GM23338 (cell line): ENCODE measurements around the gene TFAP2A. TPM values are rescaled to one million over a fixed set of nuclear protein-coding genes. Genes with fewer than 3 reads are reported as not detected.

Experiments
- ATAC-seq: fragments of 200-7000 bp; cut with Tn5 transposase; 3 replicates; pipeline ENCODE4 v1.9.1; 2020
- DNase-seq: peaks from one replicate; pipeline ENCODE4 v3.0.0-alpha.2; 2015; ENCODE audit warnings: low spot score
- H2AFZ ChIP-seq: fragments of 200-600 bp; sonication (generic); 2 replicates; pipeline ENCODE4 v1.8.0; 2016; ENCODE audit warnings: antibody characterized with exemption, mild to moderate bottlenecking, moderate library complexity
- H3F3A ChIP-seq: fragments of 200-600 bp; sonication (generic); replicated peaks from 2 replicates; pipeline ENCODE4 v1.8.0; 2017; ENCODE audit warnings: antibody characterized with exemption, mixed run types, low read depth
- H3K27ac ChIP-seq: fragments of 200-600 bp; sonication (generic); 2 replicates; pipeline ENCODE4 v1.6.1; 2016; ENCODE audit warnings: low read depth
- H3K27me3 ChIP-seq: fragments of 200-600 bp; sonication (generic); 2 replicates; pipeline ENCODE4 v1.8.0; 2016; ENCODE audit warnings: mild to moderate bottlenecking, mixed run types, moderate library complexity; ENCODE audit not compliant: insufficient read depth
- H3K36me3 ChIP-seq: fragments of 200-600 bp; sonication (generic); 2 replicates; pipeline ENCODE4 v1.8.0; 2016; ENCODE audit warnings: mild to moderate bottlenecking; ENCODE audit not compliant: insufficient read depth
- H3K4me1 ChIP-seq: fragments of 200-600 bp; sonication (generic); 2 replicates; pipeline ENCODE4 v1.8.0; 2016; ENCODE audit warnings: mild to moderate bottlenecking, moderate library complexity; ENCODE audit not compliant: insufficient read depth
- H3K4me2 ChIP-seq: fragments of 200-600 bp; sonication (generic); 2 replicates; pipeline ENCODE4 v1.7.1; 2017; ENCODE audit warnings: mixed run types
- H3K4me3 ChIP-seq: fragments of 200-600 bp; sonication (generic); 2 replicates; pipeline ENCODE4 v1.6.1; 2016; ENCODE audit warnings: mixed run types
- H3K79me2 ChIP-seq: fragments of 200-600 bp; sonication (generic); replicated peaks from 2 replicates; pipeline ENCODE4 v1.8.0; 2017; ENCODE audit warnings: mild to moderate bottlenecking; ENCODE audit not compliant: insufficient read depth
- H3K9me2 ChIP-seq: fragments of 200-600 bp; sonication (generic); 2 replicates; pipeline ENCODE4 v1.8.0; 2017; ENCODE audit not compliant: insufficient read depth
- H4K20me1 ChIP-seq: fragments of 200-600 bp; sonication (generic); replicated peaks from 2 replicates; pipeline ENCODE4 v1.8.0; 2017; ENCODE audit warnings: mild to moderate bottlenecking; ENCODE audit not compliant: insufficient read depth
- H3K27ac Mint-ChIP-seq: 2 replicates; pipeline ENCODE4 v1.8.0; 2020; ENCODE audit warnings: inconsistent platforms, mild to moderate bottlenecking, moderate library complexity, mixed read lengths
- H3K27me3 Mint-ChIP-seq: 3 replicates; pipeline ENCODE4 v1.8.0; 2022; ENCODE audit warnings: low read depth, mild to moderate bottlenecking, moderate library complexity, mixed read lengths, inconsistent platforms; ENCODE audit not compliant: insufficient read depth, poor library complexity
- H3K36me3 Mint-ChIP-seq: 3 replicates; pipeline ENCODE4 v1.8.0; 2021; ENCODE audit warnings: low read depth, mild to moderate bottlenecking, inconsistent platforms, moderate library complexity, mixed read lengths
- H3K4me1 Mint-ChIP-seq: 3 replicates; pipeline ENCODE4 v1.8.0; 2020; ENCODE audit warnings: mild to moderate bottlenecking, inconsistent platforms, mixed read lengths
- H3K4me3 Mint-ChIP-seq: 3 replicates; pipeline ENCODE4 v1.8.0; 2021; ENCODE audit warnings: moderate library complexity, mild to moderate bottlenecking, inconsistent platforms, mixed read lengths
- H3K9me3 Mint-ChIP-seq: 3 replicates; pipeline ENCODE4 v1.8.0; 2020; ENCODE audit warnings: moderate library complexity, mild to moderate bottlenecking, inconsistent platforms, mixed read lengths
- CREB1 ChIP-seq: fragments of 250-450 bp; sonication (Bioruptor Pico); IDR thresholded peaks from 2 replicates; pipeline ENCODE4 v1.5.0; 2020; ENCODE audit warnings: low read depth, mild to moderate bottlenecking, moderate library complexity
- EZH2 ChIP-seq: fragments of 200-600 bp; sonication (generic); IDR thresholded peaks from one replicate; pipeline ENCODE4 v1.8.0; 2017; ENCODE audit warnings: antibody characterized with exemption, mild to moderate bottlenecking, low read depth; ENCODE audit not compliant: unreplicated experiment
- EZH2phosphoT487 ChIP-seq: fragments of 200-600 bp; sonication (generic); IDR thresholded peaks from one replicate; pipeline ENCODE4 v1.8.1; 2018; ENCODE audit warnings: antibody characterized with exemption; ENCODE audit not compliant: unreplicated experiment
- NANOG ChIP-seq: IDR thresholded peaks from 2 replicates; pipeline ENCODE4 v1.6.1; 2016; ENCODE audit warnings: antibody characterized with exemption, borderline replicate concordance
- POLR2AphosphoS5 ChIP-seq: IDR thresholded peaks from 2 replicates; pipeline ENCODE4 v1.6.1; 2016; ENCODE audit warnings: antibody characterized with exemption, low read depth
- STAT1 ChIP-seq: IDR thresholded peaks from one replicate; pipeline ENCODE4 v1.6.1; 2016; ENCODE audit warnings: antibody characterized with exemption; ENCODE audit not compliant: unreplicated experiment
- ZNF331 ChIP-seq: fragments of 250-450 bp; sonication (Bioruptor Pico); IDR thresholded peaks from 2 replicates; pipeline ENCODE4 v1.5.0; 2020; ENCODE audit warnings: low read depth, mild to moderate bottlenecking, moderate library complexity
- polyA plus RNA-seq: library from polyadenylated mRNA; unstranded; fragments of >200 nt; fragmentation: Nextera tagmentation; extraction: Ambion mirVana; gene quantifications from 2 replicates; pipeline ENCODE4 v1.2.1, GENCODE V29; 2016
- total RNA-seq: library from RNA; depleted of rRNA; stranded (reverse); fragments of >200 nt; shearing (Covaris generic); gene quantifications from 2 replicates; pipeline ENCODE4 v1.2.3, GENCODE V29; 2014
- TF ChIP-seq, protein P1 (sequence below): IDR thresholded peaks from 2 replicates; pipeline ENCODE4 v1.6.1; 2016; ENCODE audit warnings: antibody characterized with exemption

TFAP2A gene
- total and polyA plus RNA-seq, 2 experiments from 2014 or later: not detected

DNA sequence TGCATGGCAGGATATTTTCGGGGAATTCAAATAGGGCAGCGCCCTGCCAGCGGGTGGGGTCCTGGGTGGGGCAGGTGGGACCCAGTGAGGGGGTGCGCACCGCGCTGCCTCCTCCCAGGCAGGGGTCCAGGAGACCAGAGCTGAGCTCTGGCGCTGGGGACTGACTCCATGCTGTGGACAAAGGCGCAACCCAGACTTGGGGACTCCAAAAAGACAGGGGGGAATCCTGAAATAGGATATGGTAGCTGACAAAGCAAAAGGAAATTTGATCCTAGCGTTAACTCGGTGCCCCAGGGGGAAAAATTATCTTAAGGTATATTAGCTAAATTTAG lies 23.6 kb downstream of the TFAP2A start:
- peak; percentile 33 for ATAC-seq
- no peak overlapping the region for H2AFZ ChIP-seq
- Mint-ChIP-seq H3K27ac (no peak overlapping the region), H3K36me3 (no peaks in the 10 kb centered on the region), H3K4me1 (peaks cover 62% of the 10 kb centered on the region), H3K9me3 (no peaks in the 10 kb centered on the region; the same call in 1 of the 3 replicates), H3K27me3 (peaks cover 100% of the 10 kb centered on the region), H3K4me3 (peak overlapping the region; percentile 48)
- H3K36me3 ChIP-seq: no peaks in the 10 kb centered on the region
- no peak overlapping the region for H3K27ac ChIP-seq
- no peaks in the 10 kb centered on the region for H3K79me2 ChIP-seq
- H3F3A ChIP-seq: peaks cover 58% of the 10 kb centered on the region
- peak overlapping the region; percentile 50 for H3K4me3 ChIP-seq
- H3K9me2 ChIP-seq: no peaks in the 10 kb centered on the region
- peaks cover 96% of the 10 kb centered on the region for H3K4me1 ChIP-seq
- DNase-seq: no peak
- TF ChIP-seq POLR2AphosphoS5: no peak
- TF ChIP-seq STAT1: no peak
- TF ChIP-seq NANOG: no peak
- TF ChIP-seq, protein P1, sequence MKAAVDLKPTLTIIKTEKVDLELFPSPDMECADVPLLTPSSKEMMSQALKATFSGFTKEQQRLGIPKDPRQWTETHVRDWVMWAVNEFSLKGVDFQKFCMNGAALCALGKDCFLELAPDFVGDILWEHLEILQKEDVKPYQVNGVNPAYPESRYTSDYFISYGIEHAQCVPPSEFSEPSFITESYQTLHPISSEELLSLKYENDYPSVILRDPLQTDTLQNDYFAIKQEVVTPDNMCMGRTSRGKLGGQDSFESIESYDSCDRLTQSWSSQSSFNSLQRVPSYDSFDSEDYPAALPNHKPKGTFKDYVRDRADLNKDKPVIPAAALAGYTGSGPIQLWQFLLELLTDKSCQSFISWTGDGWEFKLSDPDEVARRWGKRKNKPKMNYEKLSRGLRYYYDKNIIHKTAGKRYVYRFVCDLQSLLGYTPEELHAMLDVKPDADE: no peak
- H4K20me1 ChIP-seq: peaks cover 28% of the 10 kb centered on the region
- peak overlapping the region; percentile 71 for H3K4me2 ChIP-seq
- H3K27me3 ChIP-seq: peaks cover 100% of the 10 kb centered on the region

DNA sequence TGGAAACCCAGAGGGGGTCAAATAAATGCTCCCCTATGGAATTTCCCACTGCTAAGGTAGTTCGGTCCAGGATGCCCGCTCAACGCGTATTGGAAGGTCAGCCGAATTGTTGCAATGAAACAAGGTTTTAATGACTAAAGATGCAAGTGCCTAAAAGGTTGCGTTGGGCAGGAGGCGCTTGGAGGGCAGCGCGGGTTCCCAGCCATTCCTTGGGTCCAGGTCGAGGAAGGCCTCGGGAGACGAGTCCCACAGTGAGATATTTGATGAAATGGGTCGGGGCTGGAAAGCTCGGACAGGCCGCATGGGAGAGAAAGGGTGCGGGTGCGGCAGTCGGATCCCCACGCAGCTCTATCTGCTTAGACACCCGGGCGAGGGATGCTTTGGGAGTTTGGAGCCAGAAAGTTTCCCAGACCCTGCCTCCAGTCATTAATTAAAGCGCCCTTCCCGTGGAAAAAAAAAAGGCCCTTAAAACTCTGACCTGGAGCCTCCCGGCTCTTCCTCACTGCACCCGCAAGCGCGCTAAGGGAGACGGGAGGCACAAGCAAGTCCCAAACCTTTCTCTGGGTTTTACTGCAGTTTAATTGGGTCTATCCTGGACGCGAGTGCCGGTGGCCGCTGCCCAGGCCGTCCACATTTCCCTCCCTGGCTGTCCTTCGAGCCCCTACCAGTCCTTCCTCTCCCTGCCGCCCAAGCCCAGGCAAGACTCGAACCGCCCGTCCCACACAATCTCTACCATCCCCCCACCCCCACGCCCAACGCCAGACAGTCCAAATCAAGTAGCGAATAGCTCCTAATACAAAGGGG lies 24.2 kb downstream of the TFAP2A start:
- peaks cover 96% of the 10 kb centered on the region for H3K4me1 ChIP-seq
- Mint-ChIP-seq H3K36me3 (no peaks in the 10 kb centered on the region), H3K9me3 (no peaks in the 10 kb centered on the region; the same call in 1 of the 3 replicates), H3K27me3 (peaks cover 100% of the 10 kb centered on the region), H3K4me3 (peak overlapping the region; percentile 68), H3K4me1 (peaks cover 61% of the 10 kb centered on the region), H3K27ac (no peak overlapping the region)
- ATAC-seq (peak; percentile 26), DNase-seq (no peak)
- H3K27me3 ChIP-seq: peaks cover 100% of the 10 kb centered on the region
- no peak overlapping the region for H3K27ac ChIP-seq
- peak overlapping the region; percentile 71 for H3K4me2 ChIP-seq
- no peaks in the 10 kb centered on the region for H3K79me2 ChIP-seq
- peaks cover 28% of the 10 kb centered on the region for H4K20me1 ChIP-seq
- H3F3A ChIP-seq: peaks cover 57% of the 10 kb centered on the region
- H3K4me3 ChIP-seq: peak overlapping the region; percentile 50
- no peaks in the 10 kb centered on the region for H3K9me2 ChIP-seq
- no peak overlapping the region for H2AFZ ChIP-seq
- H3K36me3 ChIP-seq: no peaks in the 10 kb centered on the region
- TF ChIP-seq EZH2phosphoT487 (peak; percentile 69), NANOG (no peak), EZH2 (peak; percentile 87)

DNA sequence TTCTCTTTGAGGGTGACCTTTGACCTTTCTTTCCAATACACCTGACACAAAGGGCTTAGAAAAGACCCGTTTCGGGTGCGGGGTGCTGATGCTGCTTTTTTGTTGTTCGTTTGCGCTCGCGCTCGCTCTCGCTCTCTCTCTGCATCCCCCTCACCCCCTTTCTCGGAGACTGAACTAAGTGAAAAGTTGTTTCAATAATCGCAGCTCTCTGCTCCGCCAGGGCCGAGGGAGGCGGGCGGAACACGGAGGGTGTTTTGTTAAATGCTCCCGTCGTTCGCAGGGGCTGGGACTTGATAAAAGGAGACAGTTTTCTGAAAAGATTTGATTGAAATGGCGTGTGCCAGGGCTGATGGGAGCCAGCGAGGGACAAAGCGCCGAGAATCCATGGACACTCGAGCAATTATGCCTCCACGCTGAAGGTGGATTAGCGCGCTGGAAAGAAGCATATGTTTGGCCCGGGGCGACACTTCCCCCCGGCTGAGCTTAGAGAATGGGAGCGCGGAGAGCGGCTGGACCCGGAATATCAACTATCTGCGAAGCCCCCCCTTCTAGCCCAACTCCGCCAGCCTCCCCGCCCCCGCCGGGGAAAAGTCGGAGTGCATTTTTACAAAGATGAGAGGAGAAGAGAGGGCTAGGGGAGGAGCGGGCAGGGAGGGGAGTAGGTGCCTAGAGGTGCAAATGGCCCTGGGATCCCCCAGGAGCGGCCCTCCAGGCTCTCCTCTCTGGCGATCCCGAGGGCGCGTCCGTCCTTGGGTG lies 25.0 kb downstream of the TFAP2A start:
- peaks cover 26% of the 10 kb centered on the region for H4K20me1 ChIP-seq
- DNase-seq (peak; percentile 68), ATAC-seq (peak; percentile 16)
- Mint-ChIP-seq H3K27ac (no peak overlapping the region), H3K9me3 (no peaks in the 10 kb centered on the region; the same call in 1 of the 3 replicates), H3K4me1 (peaks cover 62% of the 10 kb centered on the region), H3K4me3 (peak overlapping the region; percentile 68), H3K36me3 (no peaks in the 10 kb centered on the region), H3K27me3 (peaks cover 100% of the 10 kb centered on the region)
- peak overlapping the region; percentile 71 for H3K4me2 ChIP-seq
- peaks cover 100% of the 10 kb centered on the region for H3K27me3 ChIP-seq
- no peak overlapping the region for H3K27ac ChIP-seq
- no peak for TF ChIP-seq CREB1 (CRISPR knock-in tag)
- TF ChIP-seq ZNF331 (CRISPR knock-in tag): no peak
- TF ChIP-seq EZH2phosphoT487: peak; percentile 57
- peak; percentile 89 for TF ChIP-seq EZH2
- peaks cover 57% of the 10 kb centered on the region for H3F3A ChIP-seq
- no peaks in the 10 kb centered on the region for H3K9me2 ChIP-seq
- no peaks in the 10 kb centered on the region for H3K79me2 ChIP-seq
- peaks cover 96% of the 10 kb centered on the region for H3K4me1 ChIP-seq
- H2AFZ ChIP-seq: no peak overlapping the region
- no peaks in the 10 kb centered on the region for H3K36me3 ChIP-seq
- peak overlapping the region; percentile 50 for H3K4me3 ChIP-seq
